Dendritic cell treated with granulocyte-macrophage colony-stimulating factor and Interleukin-4, amounts not matched to agents 40 ng/mL and 50 ng/mL, for 4 days (primary cell): ENCODE data around the gene RAPGEF3.

Source experiments
- H3K27ac Mint-ChIP-seq: one replicate; pipeline ENCODE4 v1.8.0; 2022; ENCODE audit warnings: mild to moderate bottlenecking, mixed read lengths
- H3K27me3 Mint-ChIP-seq: one replicate; pipeline ENCODE4 v1.8.0; 2022; ENCODE audit warnings: mild to moderate bottlenecking, mixed read lengths
- H3K36me3 Mint-ChIP-seq: one replicate; pipeline ENCODE4 v1.8.0; 2022; ENCODE audit warnings: low read depth, mixed read lengths
- H3K4me1 Mint-ChIP-seq: one replicate; pipeline ENCODE4 v1.8.0; 2022; ENCODE audit warnings: low read depth, mixed read lengths
- H3K4me3 Mint-ChIP-seq: one replicate; pipeline ENCODE4 v1.8.0; 2022; ENCODE audit warnings: mild to moderate bottlenecking, moderate library complexity, mixed read lengths
- H3K9me3 Mint-ChIP-seq: one replicate; pipeline ENCODE4 v1.8.0; 2022; ENCODE audit warnings: mixed read lengths
- intact Hi-C: fragments of 100-400 bp; cut with micrococcal nuclease; formaldehyde crosslinking; loops from one replicate; pipeline ENCODE4 v1.15.0; 2022

RAPGEF3 gene

DNA sequence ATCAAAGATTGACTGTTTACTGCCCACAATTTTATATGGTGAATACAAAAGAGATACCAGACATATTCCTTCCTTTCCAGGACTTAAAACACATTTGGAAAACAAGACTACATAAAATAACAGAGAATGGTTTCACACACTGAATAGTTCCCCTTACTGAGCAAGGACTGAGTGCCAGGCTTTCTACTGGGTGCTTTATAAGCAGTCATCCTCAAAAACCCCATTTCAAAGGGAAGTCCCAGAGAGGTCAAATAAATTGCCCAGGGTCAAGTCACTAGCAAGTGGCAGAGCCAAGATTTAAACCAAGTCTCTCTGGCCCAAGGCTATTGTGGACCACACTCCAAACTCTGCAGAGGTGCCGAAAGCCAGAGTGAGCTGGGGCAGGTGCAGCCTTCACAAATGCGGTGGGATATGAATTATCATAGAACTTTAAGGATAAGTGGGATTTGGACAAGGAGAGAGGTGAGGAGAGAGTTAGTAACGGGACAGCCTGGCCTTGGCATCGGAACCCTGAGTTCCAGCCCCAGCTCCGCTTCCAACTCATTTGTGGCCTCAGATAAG is 43.8 kb downstream of the RAPGEF3 start:
- H3K27me3 Mint-ChIP-seq = peaks cover 4% of the 10 kb centered on the region
- peak overlapping the region; percentile 26 for H3K4me3 Mint-ChIP-seq
- H3K9me3 Mint-ChIP-seq = no peaks in the 10 kb centered on the region
- peak overlapping the region; percentile 68 for H3K27ac Mint-ChIP-seq
- intact Hi-C loops = loop anchor here (1.0 to 10.0 kb wide), 5 partner anchors 52 to 230 kb away; partner anchors contain the start of gene VDR
- H3K4me1 Mint-ChIP-seq = peaks cover 82% of the 10 kb centered on the region
- peaks cover 9% of the 10 kb centered on the region for H3K36me3 Mint-ChIP-seq

DNA sequence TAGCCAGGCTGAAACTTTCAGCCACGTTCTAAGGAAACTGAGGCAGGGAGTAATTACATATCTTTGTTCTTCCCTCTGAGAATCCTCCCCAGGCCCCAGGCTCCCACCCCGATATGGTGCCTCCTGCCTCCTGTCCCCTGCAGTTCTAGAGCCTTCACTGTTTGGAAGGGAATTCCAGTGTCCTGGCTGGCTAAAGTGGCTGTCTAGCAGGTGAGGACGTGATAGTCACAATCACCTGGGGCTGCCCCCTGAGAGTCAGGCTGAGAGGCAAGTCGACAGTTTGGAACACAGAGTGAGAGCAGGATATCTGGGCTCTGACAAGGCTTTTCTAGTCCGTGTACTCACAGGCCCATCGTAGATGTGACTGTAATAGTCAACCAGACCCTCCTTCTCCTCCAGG is 46.5 kb downstream of the RAPGEF3 start:
- H3K36me3 Mint-ChIP-seq = peaks cover 4% of the 10 kb centered on the region
- H3K9me3 Mint-ChIP-seq = no peaks in the 10 kb centered on the region
- H3K27ac Mint-ChIP-seq = peak overlapping the region; percentile 68
- peaks cover 4% of the 10 kb centered on the region for H3K27me3 Mint-ChIP-seq
- H3K4me1 Mint-ChIP-seq = peaks cover 96% of the 10 kb centered on the region
- intact Hi-C loops = loop anchor here (5.0 to 10.0 kb wide), 2 partner anchors 190 to 233 kb away; partner anchors contain the start of gene VDR
- H3K4me3 Mint-ChIP-seq = no peak overlapping the region

DNA sequence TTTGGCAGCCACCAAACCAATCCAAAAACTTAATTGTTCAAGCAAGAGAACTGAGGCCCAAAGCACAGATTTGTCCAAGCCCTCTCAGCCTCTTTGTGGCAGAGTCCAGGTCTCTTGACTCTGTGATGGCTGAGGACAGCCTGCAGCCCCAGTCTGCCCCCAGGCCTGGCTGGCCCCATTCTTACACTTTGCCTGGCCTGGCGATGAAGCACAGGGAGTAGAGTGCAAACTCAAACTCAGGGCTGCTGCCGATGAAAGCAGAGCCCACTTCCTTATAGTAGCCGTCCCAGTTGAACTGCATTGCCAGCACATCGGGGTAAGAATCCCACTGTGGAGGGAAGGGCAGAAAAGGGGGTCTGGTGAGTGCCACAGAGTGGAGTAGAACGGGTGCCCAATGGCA is 47.2 kb downstream of the RAPGEF3 start:
- H3K27me3 Mint-ChIP-seq = peaks cover 4% of the 10 kb centered on the region
- H3K4me3 Mint-ChIP-seq = no peak overlapping the region
- peaks cover 7% of the 10 kb centered on the region for H3K36me3 Mint-ChIP-seq
- H3K9me3 Mint-ChIP-seq = no peaks in the 10 kb centered on the region
- peaks cover 90% of the 10 kb centered on the region for H3K4me1 Mint-ChIP-seq
- intact Hi-C loops = loop anchor here (5.0 to 10.0 kb wide), 2 partner anchors 191 to 233 kb away; partner anchors contain the start of gene VDR
- peak overlapping the region; percentile 74 for H3K27ac Mint-ChIP-seq

DNA sequence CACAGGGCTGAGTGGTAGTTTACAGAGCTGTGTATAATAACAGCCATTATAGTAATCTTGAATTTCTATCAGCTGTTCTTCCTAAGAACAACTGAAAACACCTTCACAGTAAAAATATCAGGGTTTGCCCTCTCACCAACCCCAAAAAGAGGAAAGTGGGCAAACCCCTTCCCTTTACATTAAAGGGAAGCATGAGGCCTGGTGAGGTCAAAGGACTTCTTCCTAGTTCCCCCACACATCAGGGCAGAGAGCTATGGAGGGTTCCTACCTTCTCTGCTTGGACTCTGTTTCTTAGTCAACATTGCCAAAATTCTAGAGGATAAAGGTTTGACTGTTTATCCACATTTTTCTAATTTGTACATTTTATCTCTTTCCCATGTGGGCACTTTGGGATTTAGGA is 48.4 kb downstream of the RAPGEF3 start:
- peak overlapping the region; percentile 74 for H3K27ac Mint-ChIP-seq
- no peaks in the 10 kb centered on the region for H3K9me3 Mint-ChIP-seq
- H3K27me3 Mint-ChIP-seq = no peaks in the 10 kb centered on the region
- H3K36me3 Mint-ChIP-seq = peaks cover 17% of the 10 kb centered on the region
- H3K4me1 Mint-ChIP-seq = peaks cover 78% of the 10 kb centered on the region
- intact Hi-C loops = loop anchor here (5.0 to 10.0 kb wide), 2 partner anchors 192 to 235 kb away; partner anchors contain the start of gene VDR
- no peak overlapping the region for H3K4me3 Mint-ChIP-seq

DNA sequence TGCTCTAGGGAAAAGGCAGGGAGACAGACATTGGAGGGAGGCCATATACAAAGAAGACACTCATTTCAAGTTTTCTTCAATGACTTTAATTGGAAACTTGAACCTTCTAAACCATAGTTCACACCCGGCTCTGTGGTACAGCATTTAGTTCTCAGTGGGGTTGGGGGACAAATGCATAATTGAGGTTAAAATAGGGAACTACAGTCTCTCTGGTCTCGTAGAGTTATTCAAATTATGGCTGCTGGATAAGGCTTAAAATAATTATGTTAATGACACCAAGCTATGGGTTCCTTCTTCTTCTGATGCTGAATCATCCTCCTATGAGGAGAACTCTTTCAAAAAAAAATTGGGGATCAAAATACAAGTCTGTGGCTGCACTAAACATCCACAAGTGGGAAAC is 49.0 kb downstream of the RAPGEF3 start:
- no peaks in the 10 kb centered on the region for H3K9me3 Mint-ChIP-seq
- peak overlapping the region; percentile 74 for H3K27ac Mint-ChIP-seq
- H3K27me3 Mint-ChIP-seq = no peaks in the 10 kb centered on the region
- intact Hi-C loops = loop anchor here (5.0 to 10.0 kb wide), 2 partner anchors 193 to 235 kb away; partner anchors contain the start of gene VDR
- peaks cover 78% of the 10 kb centered on the region for H3K4me1 Mint-ChIP-seq
- no peak overlapping the region for H3K4me3 Mint-ChIP-seq
- H3K36me3 Mint-ChIP-seq = peaks cover 17% of the 10 kb centered on the region

DNA sequence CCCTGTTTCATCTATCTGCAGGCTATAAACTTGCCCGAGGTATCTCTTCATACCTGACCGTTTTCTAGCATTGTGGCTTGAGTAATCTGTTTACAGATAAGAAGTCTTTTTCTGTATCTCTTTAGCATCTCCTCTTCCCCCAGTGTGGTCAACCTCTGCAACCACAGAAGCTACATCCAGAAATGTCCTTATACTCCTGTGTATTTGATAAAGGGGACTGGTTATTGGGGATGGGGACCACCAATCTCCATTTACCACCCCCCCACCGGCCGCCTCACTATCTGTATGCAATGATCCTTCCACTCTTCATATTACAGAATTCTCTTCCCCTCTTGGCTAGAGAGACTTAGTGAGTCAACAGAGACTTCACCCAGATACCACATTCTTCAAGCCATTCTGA is 49.4 kb downstream of the RAPGEF3 start:
- intact Hi-C loops = no loop called here

DNA sequence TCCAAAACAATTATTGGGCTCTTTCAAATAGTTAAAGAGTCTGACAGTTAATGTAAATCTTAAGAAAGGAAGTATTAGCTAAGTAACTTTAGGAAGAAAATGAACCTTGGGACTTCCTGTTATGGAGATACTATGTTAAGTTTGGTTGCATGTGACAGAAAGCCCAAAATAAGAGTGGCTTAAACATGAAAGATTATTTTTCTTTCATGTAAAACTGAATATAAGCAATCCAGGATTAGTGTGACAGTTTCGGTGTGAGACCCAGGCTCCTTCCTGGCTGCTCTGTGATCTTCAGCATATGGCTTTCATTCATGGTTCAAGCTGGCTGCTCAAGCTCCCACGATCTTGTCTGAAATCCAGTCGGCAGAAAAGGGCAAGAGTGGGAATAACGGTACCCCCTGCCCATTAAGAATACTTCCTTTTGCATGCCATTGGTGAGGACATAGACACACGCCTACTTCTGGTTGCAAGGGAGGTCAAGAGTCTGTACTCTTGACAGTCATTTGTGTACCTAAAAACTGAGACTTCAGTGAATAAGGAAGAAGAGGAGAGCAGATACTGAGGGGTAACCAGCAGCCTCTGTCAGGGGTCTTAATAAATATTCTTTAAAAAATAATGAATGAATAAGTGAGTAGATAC is 50.7 kb downstream of the RAPGEF3 start:
- Mint-ChIP-seq H3K9me3 (no peaks in the 10 kb centered on the region), H3K27ac (peak overlapping the region; percentile 75), H3K4me1 (peaks cover 75% of the 10 kb centered on the region), H3K27me3 (no peaks in the 10 kb centered on the region), H3K36me3 (peaks cover 28% of the 10 kb centered on the region), H3K4me3 (peak overlapping the region; percentile 10)
- intact Hi-C loops = no loop called here

More for the DNA sequence above, 49.4 kb downstream of the RAPGEF3 start:
- Mint-ChIP-seq H3K4me1 (peaks cover 77% of the 10 kb centered on the region), H3K9me3 (no peaks in the 10 kb centered on the region), H3K27ac (peak overlapping the region; percentile 74), H3K27me3 (no peaks in the 10 kb centered on the region), H3K4me3 (no peak overlapping the region), H3K36me3 (peaks cover 17% of the 10 kb centered on the region)

DNA sequence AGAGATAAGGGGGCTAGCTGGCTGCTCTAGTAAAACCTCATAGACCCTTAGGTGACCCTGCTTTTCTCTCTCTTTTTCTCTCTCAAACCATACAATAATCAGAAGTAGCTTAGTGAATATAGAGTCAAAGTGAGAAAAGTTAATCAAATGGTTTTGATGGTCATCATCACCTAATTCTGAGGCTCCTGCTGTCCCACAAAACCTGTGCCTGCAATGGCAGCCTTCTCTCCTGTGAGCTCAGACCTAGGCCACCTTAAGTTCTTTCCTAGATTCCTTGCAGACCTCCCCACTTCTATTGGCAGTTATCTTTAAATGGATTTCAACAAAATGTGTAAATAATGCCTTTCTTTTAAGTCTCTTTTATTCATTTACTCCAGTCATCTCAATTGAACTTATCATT is 51.3 kb downstream of the RAPGEF3 start:
- H3K4me1 Mint-ChIP-seq = peaks cover 68% of the 10 kb centered on the region
- intact Hi-C loops = no loop called here
- H3K27me3 Mint-ChIP-seq = no peaks in the 10 kb centered on the region
- H3K9me3 Mint-ChIP-seq = no peaks in the 10 kb centered on the region
- no peak overlapping the region for H3K4me3 Mint-ChIP-seq
- no peak overlapping the region for H3K27ac Mint-ChIP-seq
- peaks cover 30% of the 10 kb centered on the region for H3K36me3 Mint-ChIP-seq

DNA sequence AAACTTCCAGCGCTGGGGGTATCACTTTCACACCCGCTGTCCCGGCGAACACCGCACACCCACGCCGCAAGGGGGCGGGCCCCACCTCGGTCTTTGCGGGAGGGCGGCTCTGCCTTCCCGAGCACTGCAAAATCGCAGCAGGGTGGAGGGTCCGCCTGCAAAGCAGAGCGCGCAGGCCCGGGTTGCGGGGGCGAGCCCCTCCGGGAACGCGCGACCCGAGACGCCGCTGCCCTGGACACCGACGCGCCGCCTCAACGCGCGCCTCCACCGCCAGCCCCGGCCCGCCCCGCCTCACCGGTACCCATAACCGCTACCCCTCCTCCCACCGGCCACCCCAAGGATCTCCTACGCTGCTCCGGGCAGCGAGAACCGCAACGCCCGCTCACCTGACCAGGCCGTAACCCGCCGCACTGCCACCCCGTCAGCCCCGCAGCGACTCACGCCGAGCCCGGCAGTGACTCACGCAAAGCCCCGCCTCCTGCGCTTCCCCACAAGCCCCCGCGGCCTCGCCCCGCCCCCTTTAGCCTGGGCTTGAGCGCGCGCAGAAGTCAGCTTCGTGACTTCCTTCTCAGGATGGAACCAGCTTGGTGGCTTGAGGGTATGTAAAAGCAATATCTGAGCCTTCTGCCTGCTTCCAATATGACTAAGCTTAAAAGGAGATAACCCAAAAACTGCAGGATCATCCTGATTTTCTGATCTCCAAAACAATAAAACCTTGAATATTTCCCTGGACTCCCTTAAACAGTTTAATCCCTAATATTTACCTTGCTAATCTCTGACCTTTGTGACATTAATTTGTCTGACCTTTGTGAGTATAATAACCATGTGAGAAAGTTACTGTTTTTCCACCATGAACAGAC is 52.9 kb downstream of the RAPGEF3 start, which contains the start of gene RPAP3:
RPAP3 (minus strand) TSS at position 465 of the 860 bp plus-strand sequence. CDS start 3,190 bp downstream, outside the sequence.
- Mint-ChIP-seq H3K9me3 (no peaks in the 10 kb centered on the region), H3K36me3 (peaks cover 40% of the 10 kb centered on the region), H3K27me3 (no peaks in the 10 kb centered on the region), H3K4me3 (peak within 1 kb of the TSS; percentile 98), H3K27ac (peak within 1 kb of the TSS; percentile 96), H3K4me1 (peaks cover 53% of the 10 kb centered on the region)
- intact Hi-C loops = no loop called here

DNA sequence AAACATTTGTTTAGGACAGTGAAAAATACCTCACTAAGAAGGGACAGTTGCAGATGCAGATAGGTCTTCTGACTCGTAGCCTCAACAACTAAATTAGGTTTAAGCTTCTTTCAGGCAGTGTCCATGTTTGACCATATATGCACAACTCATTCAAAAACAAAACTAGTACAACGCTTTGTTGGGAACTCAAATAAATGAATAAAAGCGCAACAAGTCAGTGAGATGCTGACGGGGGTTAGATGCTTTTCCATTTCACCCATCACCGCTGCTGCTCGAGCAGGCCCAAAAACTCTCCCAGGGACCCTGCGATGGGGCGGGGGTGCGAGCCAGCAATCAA is 53.5 kb downstream of the RAPGEF3 start:
- Mint-ChIP-seq H3K27me3 (no peaks in the 10 kb centered on the region), H3K27ac (peak overlapping the region; percentile 96), H3K4me3 (peak overlapping the region; percentile 98), H3K36me3 (peaks cover 46% of the 10 kb centered on the region), H3K4me1 (peaks cover 49% of the 10 kb centered on the region), H3K9me3 (no peaks in the 10 kb centered on the region)
- intact Hi-C loops = no loop called here

DNA sequence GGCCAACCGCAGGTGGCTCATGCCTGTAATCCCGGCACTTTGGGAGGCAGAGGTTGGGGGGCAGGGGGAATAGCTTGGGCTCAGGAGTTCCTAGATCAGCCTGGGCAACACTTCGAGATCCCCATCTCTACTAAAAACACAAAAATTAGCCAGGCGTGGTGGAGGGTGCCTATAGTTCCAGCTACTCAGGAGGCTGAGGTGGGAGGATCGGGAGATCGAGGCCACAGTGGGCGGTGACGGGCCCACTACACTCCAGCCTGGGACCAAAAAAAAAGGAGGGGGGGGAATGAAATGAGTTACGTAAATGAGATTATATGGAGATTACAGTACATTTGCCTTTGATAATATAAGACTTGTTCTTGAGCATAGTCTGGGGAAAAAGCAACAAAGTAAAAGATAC is 54.0 kb downstream of the RAPGEF3 start:
- no peaks in the 10 kb centered on the region for H3K9me3 Mint-ChIP-seq

DNA sequence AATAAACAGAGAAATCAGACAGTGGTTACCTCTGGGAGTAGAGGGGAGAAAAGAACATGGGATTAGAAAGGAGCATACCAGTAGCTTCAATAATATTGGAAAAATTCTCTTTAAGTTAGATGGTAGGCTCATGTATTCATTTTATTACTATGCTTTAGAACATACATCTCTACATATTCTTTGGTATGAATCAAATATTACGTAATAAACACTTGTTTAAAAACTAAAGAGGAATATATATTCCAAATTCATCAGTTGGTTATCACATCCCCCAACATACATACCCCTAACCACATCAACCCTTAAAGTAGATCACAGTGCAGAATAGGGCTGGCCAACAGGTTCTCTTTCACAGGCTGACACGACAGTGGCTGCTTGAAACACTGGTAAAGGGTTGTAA is 58.4 kb downstream of the RAPGEF3 start:
- Mint-ChIP-seq H3K27ac (no peak overlapping the region), H3K4me3 (no peak overlapping the region), H3K27me3 (no peaks in the 10 kb centered on the region), H3K36me3 (peaks cover 58% of the 10 kb centered on the region), H3K9me3 (no peaks in the 10 kb centered on the region), H3K4me1 (peaks cover 26% of the 10 kb centered on the region)
- intact Hi-C loops = no loop called here

More for the DNA sequence above, 54.0 kb downstream of the RAPGEF3 start:
- intact Hi-C loops = no loop called here
- Mint-ChIP-seq H3K4me3 (peak overlapping the region; percentile 98), H3K36me3 (peaks cover 50% of the 10 kb centered on the region), H3K27ac (peak overlapping the region; percentile 96), H3K27me3 (no peaks in the 10 kb centered on the region), H3K4me1 (peaks cover 49% of the 10 kb centered on the region)

DNA sequence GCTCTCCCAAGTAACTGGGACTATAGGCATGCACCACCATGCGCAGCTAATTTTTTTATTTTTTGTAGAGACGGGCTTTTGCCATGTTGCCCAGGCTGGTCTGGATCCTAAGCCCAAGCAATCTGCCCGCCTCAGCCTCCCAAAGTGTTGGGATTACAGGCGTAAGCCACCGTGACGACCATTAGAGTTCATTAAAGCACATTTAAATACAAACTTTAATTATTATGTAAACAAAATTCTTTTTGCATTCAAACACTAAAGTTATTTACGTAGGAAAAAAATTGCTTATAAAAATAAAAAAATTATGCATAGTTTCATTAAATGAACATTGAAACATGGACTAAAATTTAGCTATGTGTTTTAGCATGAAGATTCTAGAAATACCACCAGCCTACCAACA is 60.0 kb downstream of the RAPGEF3 start:
- Mint-ChIP-seq H3K9me3 (no peaks in the 10 kb centered on the region), H3K4me1 (peaks cover 11% of the 10 kb centered on the region), H3K27ac (no peak overlapping the region), H3K4me3 (no peak overlapping the region), H3K36me3 (peaks cover 69% of the 10 kb centered on the region), H3K27me3 (no peaks in the 10 kb centered on the region)
- intact Hi-C loops = no loop called here

DNA sequence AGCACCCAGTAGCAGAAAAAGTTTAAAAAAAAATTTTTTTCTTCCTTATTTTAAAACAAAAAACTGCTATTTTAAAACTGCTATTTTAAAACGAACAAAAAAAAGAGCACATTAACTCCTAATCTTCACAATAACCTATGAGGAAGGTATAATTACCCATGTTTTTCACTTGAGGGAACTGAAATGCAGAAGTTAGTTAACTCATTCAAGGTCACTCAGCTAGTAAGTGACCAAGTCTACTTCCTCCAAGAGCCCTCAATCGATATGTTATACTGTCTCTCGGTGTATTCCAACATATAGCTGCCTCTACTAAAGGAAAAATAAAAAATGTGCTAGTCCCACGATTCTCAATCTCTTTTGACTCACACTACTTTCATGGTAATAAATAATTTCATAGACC is 60.6 kb downstream of the RAPGEF3 start:
- intact Hi-C loops = no loop called here
- no peaks in the 10 kb centered on the region for H3K9me3 Mint-ChIP-seq
- H3K4me1 Mint-ChIP-seq = peaks cover 7% of the 10 kb centered on the region
- no peaks in the 10 kb centered on the region for H3K27me3 Mint-ChIP-seq
- H3K27ac Mint-ChIP-seq = no peak overlapping the region
- H3K36me3 Mint-ChIP-seq = peaks cover 70% of the 10 kb centered on the region
- no peak overlapping the region for H3K4me3 Mint-ChIP-seq
